ENCODE data around the gene ATP8B3.

ATP8B3 gene

GRCh38 chr19:1746401-1747284, 65.4 kb downstream of the ATP8B3 start:
- TF ChIP-seq CTCF (conservative IDR thresholded peaks at IDR 0.05): no peak
- H3K27ac ChIP-seq: no peak overlapping the region

- H3K27ac ChIP-seq: no peak overlapping the region
- TF ChIP-seq CTCF (conservative IDR thresholded peaks at IDR 0.05): no peak
Observed at GRCh38 chr19:1745589-1746031, 66.5 kb downstream of the ATP8B3 start.

- no peak for TF ChIP-seq CTCF (conservative IDR thresholded peaks at IDR 0.05)
- no peak overlapping the region for H3K27ac ChIP-seq
Observed at GRCh38 chr19:1744822-1745563, 67.1 kb downstream of the ATP8B3 start.

GRCh38 chr19:1744133-1744665, 67.9 kb downstream of the ATP8B3 start:
- TF ChIP-seq CTCF (conservative IDR thresholded peaks at IDR 0.05): no peak
- H3K27ac ChIP-seq: no peak overlapping the region

GRCh38 chr19:1742989-1743696, 68.9 kb downstream of the ATP8B3 start:
- TF ChIP-seq CTCF (conservative IDR thresholded peaks at IDR 0.05): no peak
- H3K27ac ChIP-seq: no peak overlapping the region

GRCh38 chr19:1739960-1740629, 72.0 kb downstream of the ATP8B3 start:
- TF ChIP-seq CTCF (conservative IDR thresholded peaks at IDR 0.05): no peak
- H3K27ac ChIP-seq: no peak overlapping the region

Measured in VCaP (cell line).